Brain microvascular endothelial cell (primary cell): ENCODE results near the gene CCSAP.

Experiments used
- DNase-seq: peaks from one replicate; pipeline ENCODE4 v3.0.0-alpha.2; 2020
- H3K27ac ChIP-seq: fragments of 250-450 bp; sonication (Bioruptor Pico); 2 replicates; pipeline ENCODE4 v1.5.1; 2020; ENCODE audit warnings: mild to moderate bottlenecking, moderate library complexity
- H3K27me3 ChIP-seq: fragments of 250-450 bp; sonication (Bioruptor Pico); replicated peaks from 2 replicates; pipeline ENCODE4 v1.5.1; 2020; ENCODE audit warnings: mild to moderate bottlenecking
- H3K36me3 ChIP-seq: fragments of 250-450 bp; sonication (Bioruptor Pico); replicated peaks from 2 replicates; pipeline ENCODE4 v1.5.1; 2020; ENCODE audit warnings: mild to moderate bottlenecking
- H3K4me3 ChIP-seq: 2 replicates; pipeline ENCODE4 v1.5.1; 2011; ENCODE audit warnings: low read depth, mild to moderate bottlenecking, control low read depth, low read length, moderate library complexity
- in situ Hi-C: cut with HindIII; loops from 2 replicates; pipeline ENCODE4 v1.10.0; 2017; ENCODE audit warnings: low sequenced_read_pairs, low pct_ligation_motif_present
- TF ChIP-seq, protein P1 (sequence below): IDR thresholded peaks from 2 replicates; pipeline ENCODE4 v1.5.1; 2011; ENCODE audit warnings: low read depth, mild to moderate bottlenecking, moderate library complexity, low read length, control low read depth, inconsistent platforms; ENCODE audit errors: missing control alignments

Gene CCSAP

DNA sequence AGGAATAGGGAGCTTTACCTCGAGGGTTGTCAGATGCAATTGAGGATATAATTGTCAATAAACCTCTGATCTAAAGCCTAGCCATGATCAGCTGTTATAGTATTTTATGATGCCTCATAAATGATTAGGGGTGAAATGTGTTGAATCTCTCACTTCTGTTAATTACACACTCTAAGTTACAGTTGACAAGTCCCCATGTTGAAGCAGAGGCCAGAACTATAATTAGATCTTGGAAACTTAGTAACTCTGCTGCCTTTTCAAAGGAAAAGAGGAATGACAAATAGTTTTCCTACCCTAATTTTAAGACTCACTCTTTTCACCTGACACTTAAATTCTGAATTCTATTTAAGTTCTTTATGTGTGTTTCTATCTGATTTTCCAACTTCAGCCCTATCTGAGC is 33.8 kb downstream of the CCSAP start:
- Histone ChIP-seq H3K4me3 (no peak overlapping the region), H3K27ac (no peak overlapping the region), H3K36me3 (peaks cover 7% of the 10 kb centered on the region), H3K27me3 (no peaks in the 10 kb centered on the region)
- TF ChIP-seq, protein P1, sequence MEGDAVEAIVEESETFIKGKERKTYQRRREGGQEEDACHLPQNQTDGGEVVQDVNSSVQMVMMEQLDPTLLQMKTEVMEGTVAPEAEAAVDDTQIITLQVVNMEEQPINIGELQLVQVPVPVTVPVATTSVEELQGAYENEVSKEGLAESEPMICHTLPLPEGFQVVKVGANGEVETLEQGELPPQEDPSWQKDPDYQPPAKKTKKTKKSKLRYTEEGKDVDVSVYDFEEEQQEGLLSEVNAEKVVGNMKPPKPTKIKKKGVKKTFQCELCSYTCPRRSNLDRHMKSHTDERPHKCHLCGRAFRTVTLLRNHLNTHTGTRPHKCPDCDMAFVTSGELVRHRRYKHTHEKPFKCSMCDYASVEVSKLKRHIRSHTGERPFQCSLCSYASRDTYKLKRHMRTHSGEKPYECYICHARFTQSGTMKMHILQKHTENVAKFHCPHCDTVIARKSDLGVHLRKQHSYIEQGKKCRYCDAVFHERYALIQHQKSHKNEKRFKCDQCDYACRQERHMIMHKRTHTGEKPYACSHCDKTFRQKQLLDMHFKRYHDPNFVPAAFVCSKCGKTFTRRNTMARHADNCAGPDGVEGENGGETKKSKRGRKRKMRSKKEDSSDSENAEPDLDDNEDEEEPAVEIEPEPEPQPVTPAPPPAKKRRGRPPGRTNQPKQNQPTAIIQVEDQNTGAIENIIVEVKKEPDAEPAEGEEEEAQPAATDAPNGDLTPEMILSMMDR = no peak
- no peak for DNase-seq
- in situ Hi-C loops = no loop called here

DNA sequence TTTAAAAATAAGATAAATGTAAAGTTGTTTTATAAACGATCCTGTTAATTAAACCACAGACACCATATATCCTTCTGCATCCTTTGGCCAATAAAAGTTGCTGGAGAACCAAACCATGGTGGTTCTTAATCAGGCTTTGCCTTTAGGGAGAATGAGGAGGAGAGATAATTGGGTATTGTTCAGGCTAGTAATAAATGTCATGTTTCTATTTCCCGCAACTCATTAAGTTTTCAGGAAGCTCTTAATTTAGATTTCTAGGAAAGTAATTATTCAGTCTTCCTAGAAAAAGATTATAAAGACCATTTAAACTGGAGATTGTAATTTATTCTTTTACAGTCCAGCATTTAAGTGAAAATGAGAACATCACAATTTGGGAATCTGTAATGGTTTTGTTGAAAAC is 37.5 kb downstream of the CCSAP start:
- in situ Hi-C loops = no loop called here
- DNase-seq = no peak
- Histone ChIP-seq H3K27ac (no peak overlapping the region), H3K36me3 (peaks cover 10% of the 10 kb centered on the region), H3K27me3 (no peaks in the 10 kb centered on the region), H3K4me3 (no peak overlapping the region)
- TF ChIP-seq, protein P1 = no peak

GRCh38 chr1:229303855-229304254 is 39.0 kb downstream of the CCSAP start:
- TF ChIP-seq, protein P1 = no peak
- no peak overlapping the region for H3K27ac ChIP-seq
- H3K27me3 ChIP-seq = no peaks in the 10 kb centered on the region
- in situ Hi-C loops = no loop called here
- DNase-seq = no peak
- H3K4me3 ChIP-seq = no peak overlapping the region
- H3K36me3 ChIP-seq = peaks cover 24% of the 10 kb centered on the region

DNA sequence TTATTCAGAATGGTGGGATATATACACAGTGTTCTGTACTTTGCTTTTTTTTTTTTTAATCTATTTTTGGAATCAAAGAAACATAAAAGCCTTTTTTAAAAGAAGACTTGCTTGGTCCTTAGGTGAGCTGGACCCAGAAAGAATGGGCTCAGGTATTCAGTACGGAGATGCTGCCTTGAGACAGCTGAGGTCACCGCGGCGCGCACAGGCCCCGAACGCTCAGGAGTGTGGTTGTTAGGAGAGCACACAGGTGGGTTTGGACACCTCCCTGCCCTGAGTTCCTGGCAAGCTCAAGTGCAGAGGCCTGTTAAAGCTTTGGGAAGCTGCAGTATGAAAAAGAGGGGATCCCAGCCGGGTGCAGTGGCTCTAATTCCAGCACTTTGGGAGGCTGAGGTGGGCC is 40.1 kb downstream of the CCSAP start:
- TF ChIP-seq, protein P1 = no peak
- Histone ChIP-seq H3K27ac (no peak overlapping the region), H3K27me3 (no peaks in the 10 kb centered on the region), H3K4me3 (no peak overlapping the region), H3K36me3 (peaks cover 26% of the 10 kb centered on the region)
- no peak for DNase-seq
- in situ Hi-C loops = no loop called here

GRCh38 chr1:229300099-229300757 is 42.6 kb downstream of the CCSAP start:
- in situ Hi-C loops = no loop called here

More at GRCh38 chr1:229300099-229300757, 42.6 kb downstream of the CCSAP start:
- Histone ChIP-seq H3K27me3 (no peaks in the 10 kb centered on the region), H3K27ac (no peak overlapping the region), H3K36me3 (peaks cover 26% of the 10 kb centered on the region), H3K4me3 (no peak overlapping the region)
- no peak for DNase-seq
- TF ChIP-seq, protein P1 = no peak
